ENCODE measurements around the gene PLA2G3. TPM values are rescaled to one million over a fixed set of nuclear protein-coding genes. Genes with fewer than 3 reads are reported as not detected.

The PLA2G3 gene
- total RNA-seq, 1 experiment from 2014 or later, result 18.3 TPM

GRCh38 chr22:31177420-31178162, 37.3 kb upstream of the PLA2G3 start:
- peak overlapping the region; percentile 57; the same call in 1 of the 2 replicates for H3K27ac Mint-ChIP-seq
- no peaks in the 10 kb centered on the region for H3K27me3 Mint-ChIP-seq (ENCODE audit: low read depth)
- ATAC-seq (no peak), DNase-seq (ENCODE audit: low spot score) (no peak)
- no peaks in the 10 kb centered on the region for H3K4me1 Mint-ChIP-seq
- H3K4me3 Mint-ChIP-seq, result no peak overlapping the region
- H3K9me3 Mint-ChIP-seq, result peaks cover 5% of the 10 kb centered on the region; the same call in 1 of the 2 replicates
- TF ChIP-seq ZBTB21 (CRISPR knock-in tag; IDR thresholded peaks at IDR 0.05; ENCODE audit: borderline replicate concordance) (no peak), RORB (CRISPR knock-in tag; IDR thresholded peaks at IDR 0.05) (no peak), TCF7 (CRISPR knock-in tag; IDR thresholded peaks at IDR 0.05; ENCODE audit: low read depth) (no peak), PREB (CRISPR knock-in tag; IDR thresholded peaks at IDR 0.05; ENCODE audit: borderline replicate concordance) (no peak), NR3C1 (CRISPR knock-in tag; conservative IDR thresholded peaks at IDR 0.05; ENCODE audit: low read depth) (no peak), ZNF138 (CRISPR knock-in tag; conservative IDR thresholded peaks at IDR 0.05) (no peak), ZNF396 (CRISPR knock-in tag; IDR thresholded peaks at IDR 0.05; ENCODE audit: borderline replicate concordance) (no peak), FOXK1 (CRISPR knock-in tag; IDR thresholded peaks at IDR 0.05) (no peak), ATF1 (CRISPR knock-in tag; IDR thresholded peaks at IDR 0.05) (no peak), HMGA2 (CRISPR knock-in tag; IDR thresholded peaks at IDR 0.05) (no peak), STAT6 (CRISPR knock-in tag; conservative IDR thresholded peaks at IDR 0.05; ENCODE audit: low read depth) (no peak), ZNF671 (CRISPR knock-in tag; IDR thresholded peaks at IDR 0.05) (no peak), GTF2I (CRISPR knock-in tag; conservative IDR thresholded peaks at IDR 0.05) (no peak), ZNF263 (CRISPR knock-in tag; IDR thresholded peaks at IDR 0.05; ENCODE audit: low read depth) (no peak)
- POLR2A ChIA-PET, result no interaction called here
- peaks cover 9% of the 10 kb centered on the region for H3K36me3 Mint-ChIP-seq
- CTCF ChIA-PET, result no interaction called here

DNA sequence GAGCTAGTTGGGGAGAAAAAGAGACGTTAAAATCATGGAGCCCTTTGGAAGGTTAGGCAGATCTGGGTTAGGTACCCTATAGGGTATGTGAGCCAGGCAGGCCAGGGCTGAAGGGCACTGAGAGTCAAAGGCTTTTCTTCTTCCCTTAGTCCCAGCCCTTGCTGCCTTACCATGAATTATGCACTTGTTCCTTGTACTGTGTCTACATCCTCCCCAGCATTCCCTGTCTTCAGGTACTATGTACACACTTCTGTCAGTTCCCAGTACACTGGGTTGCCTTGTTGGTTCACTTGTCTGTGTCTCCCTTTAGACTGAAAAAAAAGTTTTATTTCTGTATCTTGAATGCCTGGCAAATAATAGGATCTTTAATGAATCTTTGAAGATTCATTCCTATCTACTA, 36.6 kb upstream of the PLA2G3 start:
- Mint-ChIP-seq H3K27me3 (ENCODE audit: low read depth) (no peaks in the 10 kb centered on the region), H3K36me3 (peaks cover 5% of the 10 kb centered on the region), H3K27ac (no peak overlapping the region), H3K4me1 (no peaks in the 10 kb centered on the region), H3K4me3 (no peak overlapping the region), H3K9me3 (peaks cover 5% of the 10 kb centered on the region; the same call in 1 of the 2 replicates)
- ATAC-seq (no peak), DNase-seq (ENCODE audit: low spot score) (no peak)
- CTCF ChIA-PET, result interaction anchor here (0.9 kb wide), 1 partner anchor 92 kb away, joined by 3 read pairs; no protein-coding TSS in a partner anchor
- POLR2A ChIA-PET, result no interaction called here
- TF ChIP-seq ZNF219 (CRISPR knock-in tag; IDR thresholded peaks at IDR 0.05; ENCODE audit: borderline replicate concordance), result no peak
- TF ChIP-seq TP53 (CRISPR knock-in tag; IDR thresholded peaks at IDR 0.05), result no peak
- TF ChIP-seq PREB (CRISPR knock-in tag; IDR thresholded peaks at IDR 0.05; ENCODE audit: borderline replicate concordance), result no peak
- no peak for TF ChIP-seq GABPB1 (CRISPR knock-in tag; IDR thresholded peaks at IDR 0.05)
- TF ChIP-seq SMAD4 (CRISPR knock-in tag; IDR thresholded peaks at IDR 0.05), result no peak
- no peak for TF ChIP-seq SP1 (CRISPR knock-in tag; conservative IDR thresholded peaks at IDR 0.05)
- no peak for TF ChIP-seq FOXJ3 (CRISPR knock-in tag; IDR thresholded peaks at IDR 0.05; ENCODE audit: borderline replicate concordance)
- TF ChIP-seq, protein P1, sequence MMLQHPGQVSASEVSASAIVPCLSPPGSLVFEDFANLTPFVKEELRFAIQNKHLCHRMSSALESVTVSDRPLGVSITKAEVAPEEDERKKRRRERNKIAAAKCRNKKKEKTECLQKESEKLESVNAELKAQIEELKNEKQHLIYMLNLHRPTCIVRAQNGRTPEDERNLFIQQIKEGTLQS (CRISPR knock-in tag; conservative IDR thresholded peaks at IDR 0.05), result no peak
- TF ChIP-seq, protein P2, sequence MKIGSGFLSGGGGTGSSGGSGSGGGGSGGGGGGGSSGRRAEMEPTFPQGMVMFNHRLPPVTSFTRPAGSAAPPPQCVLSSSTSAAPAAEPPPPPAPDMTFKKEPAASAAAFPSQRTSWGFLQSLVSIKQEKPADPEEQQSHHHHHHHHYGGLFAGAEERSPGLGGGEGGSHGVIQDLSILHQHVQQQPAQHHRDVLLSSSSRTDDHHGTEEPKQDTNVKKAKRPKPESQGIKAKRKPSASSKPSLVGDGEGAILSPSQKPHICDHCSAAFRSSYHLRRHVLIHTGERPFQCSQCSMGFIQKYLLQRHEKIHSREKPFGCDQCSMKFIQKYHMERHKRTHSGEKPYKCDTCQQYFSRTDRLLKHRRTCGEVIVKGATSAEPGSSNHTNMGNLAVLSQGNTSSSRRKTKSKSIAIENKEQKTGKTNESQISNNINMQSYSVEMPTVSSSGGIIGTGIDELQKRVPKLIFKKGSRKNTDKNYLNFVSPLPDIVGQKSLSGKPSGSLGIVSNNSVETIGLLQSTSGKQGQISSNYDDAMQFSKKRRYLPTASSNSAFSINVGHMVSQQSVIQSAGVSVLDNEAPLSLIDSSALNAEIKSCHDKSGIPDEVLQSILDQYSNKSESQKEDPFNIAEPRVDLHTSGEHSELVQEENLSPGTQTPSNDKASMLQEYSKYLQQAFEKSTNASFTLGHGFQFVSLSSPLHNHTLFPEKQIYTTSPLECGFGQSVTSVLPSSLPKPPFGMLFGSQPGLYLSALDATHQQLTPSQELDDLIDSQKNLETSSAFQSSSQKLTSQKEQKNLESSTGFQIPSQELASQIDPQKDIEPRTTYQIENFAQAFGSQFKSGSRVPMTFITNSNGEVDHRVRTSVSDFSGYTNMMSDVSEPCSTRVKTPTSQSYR (CRISPR knock-in tag; IDR thresholded peaks at IDR 0.05), result no peak
- no peak for TF ChIP-seq ATF6 (CRISPR knock-in tag; IDR thresholded peaks at IDR 0.05)
- TF ChIP-seq EMX1 (CRISPR knock-in tag; IDR thresholded peaks at IDR 0.05), result no peak

Data from WTC11 (cell line).